ENCODE results near the gene KCNG3.

Gene KCNG3

GRCh38 chr2:42449163-42450087 is 44.4 kb downstream of the KCNG3 start:
- DNase-seq (ENCODE audit: low read depth), result no peak
- TF ChIP-seq, protein P1, sequence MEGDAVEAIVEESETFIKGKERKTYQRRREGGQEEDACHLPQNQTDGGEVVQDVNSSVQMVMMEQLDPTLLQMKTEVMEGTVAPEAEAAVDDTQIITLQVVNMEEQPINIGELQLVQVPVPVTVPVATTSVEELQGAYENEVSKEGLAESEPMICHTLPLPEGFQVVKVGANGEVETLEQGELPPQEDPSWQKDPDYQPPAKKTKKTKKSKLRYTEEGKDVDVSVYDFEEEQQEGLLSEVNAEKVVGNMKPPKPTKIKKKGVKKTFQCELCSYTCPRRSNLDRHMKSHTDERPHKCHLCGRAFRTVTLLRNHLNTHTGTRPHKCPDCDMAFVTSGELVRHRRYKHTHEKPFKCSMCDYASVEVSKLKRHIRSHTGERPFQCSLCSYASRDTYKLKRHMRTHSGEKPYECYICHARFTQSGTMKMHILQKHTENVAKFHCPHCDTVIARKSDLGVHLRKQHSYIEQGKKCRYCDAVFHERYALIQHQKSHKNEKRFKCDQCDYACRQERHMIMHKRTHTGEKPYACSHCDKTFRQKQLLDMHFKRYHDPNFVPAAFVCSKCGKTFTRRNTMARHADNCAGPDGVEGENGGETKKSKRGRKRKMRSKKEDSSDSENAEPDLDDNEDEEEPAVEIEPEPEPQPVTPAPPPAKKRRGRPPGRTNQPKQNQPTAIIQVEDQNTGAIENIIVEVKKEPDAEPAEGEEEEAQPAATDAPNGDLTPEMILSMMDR (conservative IDR thresholded peaks at IDR 0.05; ENCODE audit: control insufficient read depth, insufficient read depth, low read depth, low read length), result no peak
- no peak overlapping the region for H3K4me3 ChIP-seq (ENCODE audit: control insufficient read depth, low read depth, low read length)

DNA sequence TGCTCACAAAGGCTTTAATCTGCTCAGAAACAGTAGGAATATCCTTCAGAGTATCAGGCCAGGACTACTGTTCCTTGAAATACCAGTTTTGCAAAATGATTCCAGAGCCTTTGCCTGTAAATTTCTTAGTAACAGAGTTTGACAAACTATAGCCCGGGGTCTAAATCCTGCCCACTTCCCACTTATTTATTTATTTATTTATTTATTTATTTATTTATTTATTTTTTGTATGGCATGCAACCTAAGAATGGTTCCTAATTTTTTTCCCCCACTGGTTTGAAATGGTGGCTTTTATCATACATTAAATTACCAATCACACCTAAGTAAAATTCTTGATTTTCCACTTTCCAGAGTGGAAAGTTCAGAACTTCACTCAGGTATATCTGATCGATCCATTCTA is 45.6 kb downstream of the KCNG3 start:
- TF ChIP-seq, protein P1 (conservative IDR thresholded peaks at IDR 0.05; ENCODE audit: control insufficient read depth, insufficient read depth, low read depth, low read length), result no peak
- no peak for DNase-seq (ENCODE audit: low read depth)

GRCh38 chr2:42446503-42447271 is 47.1 kb downstream of the KCNG3 start:
- H3K4me3 ChIP-seq (ENCODE audit: control insufficient read depth, low read depth, low read length), result no peak overlapping the region
- TF ChIP-seq, protein P1 (conservative IDR thresholded peaks at IDR 0.05; ENCODE audit: control insufficient read depth, insufficient read depth, low read depth, low read length), result no peak

More for the DNA sequence above, 45.6 kb downstream of the KCNG3 start:
- no peak overlapping the region for H3K4me3 ChIP-seq (ENCODE audit: control insufficient read depth, low read depth, low read length)

GRCh38 chr2:42443718-42444399 is 49.9 kb downstream of the KCNG3 start:
- TF ChIP-seq, protein P1 (conservative IDR thresholded peaks at IDR 0.05; ENCODE audit: control insufficient read depth, insufficient read depth, low read depth, low read length), result no peak
- no peak overlapping the region for H3K4me3 ChIP-seq (ENCODE audit: control insufficient read depth, low read depth, low read length)
- DNase-seq (ENCODE audit: low read depth), result no peak

More at GRCh38 chr2:42446503-42447271, 47.1 kb downstream of the KCNG3 start:
- no peak for DNase-seq (ENCODE audit: low read depth)

DNA sequence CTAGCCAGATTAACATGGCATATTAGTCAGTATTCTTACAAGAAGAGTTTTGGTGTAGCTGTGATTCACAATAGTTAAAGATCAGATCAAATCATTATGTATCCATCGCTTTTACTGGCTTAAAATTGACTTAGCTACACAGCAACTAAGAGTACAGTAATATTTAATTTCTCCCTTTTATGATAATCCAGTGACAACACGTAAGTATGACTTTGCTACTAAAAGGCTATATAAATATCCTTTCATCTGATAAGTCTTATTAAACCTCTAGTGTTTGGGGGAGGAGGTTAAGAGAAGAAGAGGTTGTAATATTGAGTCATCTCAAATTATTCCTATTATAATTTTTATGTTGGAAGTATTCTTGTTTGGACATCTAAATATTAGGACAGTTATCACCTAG is 51.0 kb downstream of the KCNG3 start:
- DNase-seq (ENCODE audit: low read depth), result no peak
- TF ChIP-seq, protein P1 (conservative IDR thresholded peaks at IDR 0.05; ENCODE audit: control insufficient read depth, insufficient read depth, low read depth, low read length), result no peak
- H3K4me3 ChIP-seq (ENCODE audit: control insufficient read depth, low read depth, low read length), result no peak overlapping the region

DNA sequence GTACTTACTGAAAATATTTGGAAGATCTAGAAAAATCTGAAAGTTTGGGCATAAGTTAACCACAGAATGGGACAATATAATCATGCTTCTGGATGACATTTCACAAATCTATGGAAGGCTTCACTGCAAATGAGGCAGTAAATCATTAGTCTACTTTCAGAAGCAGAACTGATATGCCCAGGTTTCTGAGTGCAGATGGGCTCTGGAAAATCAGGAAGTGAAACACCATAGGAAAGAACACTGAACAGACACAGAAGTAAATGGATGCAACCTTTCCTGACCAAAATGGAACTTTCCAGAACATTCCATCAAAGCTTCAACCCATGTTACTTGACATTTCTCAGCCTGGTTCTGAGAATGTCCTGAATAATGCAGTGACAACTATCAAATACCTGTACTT is 55.1 kb downstream of the KCNG3 start:
- no peak overlapping the region for H3K4me3 ChIP-seq (ENCODE audit: control insufficient read depth, low read depth, low read length)
- no peak for DNase-seq (ENCODE audit: low read depth)
- TF ChIP-seq, protein P1 (conservative IDR thresholded peaks at IDR 0.05; ENCODE audit: control insufficient read depth, insufficient read depth, low read depth, low read length), result no peak

Measured in fibroblast of mammary gland (primary cell).